GM23248 (cell line): Measurements from ENCODE around the gene DLD. TPM values are rescaled to one million over a fixed set of nuclear protein-coding genes. Genes with fewer than 3 reads are reported as not detected.
"Not testable (repeated sequence)": the region's sequence is repeated elsewhere in the genome, so short reads cannot be mapped to it uniquely, and the experiment has no call there.

Experiments used
- DNase-seq: peaks from one replicate; pipeline ENCODE4 v3.0.0-alpha.2; 2015
- H2AFZ ChIP-seq: fragments of 200-600 bp; sonication (generic); 2 replicates; pipeline ENCODE4 v1.6.1; 2016; ENCODE audit warnings: antibody characterized with exemption
- H3F3A ChIP-seq: fragments of 200-600 bp; sonication (generic); 2 replicates; pipeline ENCODE4 v1.6.1; 2016; ENCODE audit warnings: mild to moderate bottlenecking, antibody characterized with exemption, mixed run types; ENCODE audit not compliant: insufficient read depth
- H3K27ac ChIP-seq: fragments of 200-600 bp; sonication (generic); 2 replicates; pipeline ENCODE4 v1.5.1; 2016; ENCODE audit warnings: mild to moderate bottlenecking
- H3K27me3 ChIP-seq: fragments of 200-600 bp; sonication (generic); replicated peaks from 2 replicates; pipeline ENCODE4 v1.6.1; 2016; ENCODE audit warnings: mild to moderate bottlenecking; ENCODE audit not compliant: insufficient read depth
- H3K36me3 ChIP-seq: fragments of 200-600 bp; sonication (generic); 2 replicates; pipeline ENCODE4 v1.6.1; 2016; ENCODE audit warnings: low read depth, mild to moderate bottlenecking
- H3K4me1 ChIP-seq: fragments of 200-600 bp; sonication (generic); 2 replicates; pipeline ENCODE4 v1.6.1; 2016; ENCODE audit warnings: mild to moderate bottlenecking; ENCODE audit not compliant: insufficient read depth
- H3K4me2 ChIP-seq: fragments of 200-600 bp; sonication (generic); one replicate; pipeline ENCODE4 v1.6.1; 2016; ENCODE audit warnings: mild to moderate bottlenecking; ENCODE audit not compliant: unreplicated experiment
- H3K4me3 ChIP-seq: fragments of 200-600 bp; sonication (generic); 2 replicates; pipeline ENCODE4 v1.5.1; 2016; ENCODE audit warnings: mild to moderate bottlenecking
- H3K79me2 ChIP-seq: fragments of 200-600 bp; sonication (generic); 2 replicates; pipeline ENCODE4 v1.6.1; 2016; ENCODE audit warnings: mild to moderate bottlenecking; ENCODE audit not compliant: insufficient read depth
- H3K9ac ChIP-seq: fragments of 200-600 bp; sonication (generic); 2 replicates; pipeline ENCODE4 v1.6.1; 2016; ENCODE audit warnings: mild to moderate bottlenecking
- H3K9me2 ChIP-seq: fragments of 200-600 bp; sonication (generic); 2 replicates; pipeline ENCODE4 v1.6.1; 2016; ENCODE audit warnings: mixed run types, mild to moderate bottlenecking, moderate library complexity; ENCODE audit not compliant: insufficient read depth
- H3K9me3 ChIP-seq: fragments of 200-600 bp; sonication (generic); one replicate; pipeline ENCODE4 v1.6.1; 2017; ENCODE audit warnings: low read depth
- H4K20me1 ChIP-seq: fragments of 200-600 bp; sonication (generic); 2 replicates; pipeline ENCODE4 v1.6.0; 2016; ENCODE audit not compliant: insufficient read depth
- EZH2 ChIP-seq: fragments of 200-600 bp; sonication (generic); IDR thresholded peaks from 2 replicates; pipeline ENCODE4 v1.6.1; 2018; ENCODE audit warnings: antibody characterized with exemption, mild to moderate bottlenecking; ENCODE audit not compliant: insufficient read depth, poor library complexity, severe bottlenecking
- EZH2phosphoT487 ChIP-seq: fragments of 200-600 bp; sonication (generic); IDR thresholded peaks from 2 replicates; pipeline ENCODE4 v1.6.1; 2018; ENCODE audit warnings: antibody characterized with exemption, moderate library complexity, mild to moderate bottlenecking, low read depth; ENCODE audit not compliant: insufficient read depth
- whole genome bisulfite sequencing, 2 experiments: methylation state at CpG; one replicate each; pipeline ENCODE4 v1.1.6; 2015 to 2017; ENCODE audit warnings: low lambda C conversion rate in 2 of 2, low coverage in 1 of 2; ENCODE audit errors: missing lambda C conversion rate in 2 of 2; 5-methylcytosine and 5-hydroxymethylcytosine counted together
- in situ Hi-C: fragments of 300-500 bp; cut with MboI; formaldehyde crosslinking; loops from 2 replicates; pipeline ENCODE4 v1.15.0; 2020
- polyA plus RNA-seq: library from polyadenylated mRNA; unstranded; fragments of >200 nt; fragmentation: Nextera tagmentation; extraction: Ambion mirVana; gene quantifications from 2 replicates; pipeline ENCODE4 v1.2.1, GENCODE V29; 2016
- total RNA-seq: library from RNA; depleted of rRNA; stranded (reverse); fragments of >200 nt; shearing (Covaris generic); gene quantifications from 2 replicates; pipeline ENCODE4 v1.2.3, GENCODE V29; 2014

DLD gene
- total and polyA plus RNA-seq, 2 experiments from 2014 or later: 80.1 to 97.1 TPM

DNA sequence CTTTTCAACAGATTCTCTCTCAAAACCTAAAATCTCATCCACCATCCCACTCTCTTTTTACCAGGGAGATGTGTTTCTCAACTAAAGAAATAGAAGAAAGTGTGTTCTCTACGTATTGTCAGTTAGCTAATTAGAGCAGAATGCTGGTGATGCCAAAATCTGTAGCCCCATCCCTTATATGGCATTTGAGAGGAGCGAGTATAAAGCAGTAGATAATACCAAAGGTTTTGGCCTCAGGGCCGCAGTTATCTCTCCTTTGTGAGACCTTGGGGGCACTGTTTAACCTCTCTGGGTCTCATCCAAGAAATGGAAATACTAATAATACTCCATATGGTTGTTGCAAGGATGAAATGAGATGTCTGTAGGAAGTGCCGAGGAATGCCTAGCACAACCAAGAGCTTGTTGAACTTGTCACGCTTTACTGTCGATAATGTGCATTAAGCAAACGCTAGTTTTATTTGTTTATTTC is 456 bp upstream of the DLD start:
- Histone ChIP-seq H3K27me3 (0 out of 2 replicates have a peak, but pooled peaks cover 5% of the 10 kb centered on the region), H3K4me2 (peak overlapping the region; percentile 82), H4K20me1 (no peaks in the 10 kb centered on the region; the same call in 1 of the 2 replicates), H3K79me2 (peaks cover 43% of the 10 kb centered on the region), H3K9ac (peak overlapping the region; percentile 90), H2AFZ (peak overlapping the region; percentile 97), H3F3A (0 out of 2 replicates have a peak, but pooled peaks cover 10% of the 10 kb centered on the region), H3K9me3 (no peaks in the 10 kb centered on the region), H3K4me1 (peaks cover 29% of the 10 kb centered on the region), H3K36me3 (peaks cover 9% of the 10 kb centered on the region; the same call in 1 of the 2 replicates), H3K27ac (peak overlapping the region; percentile 86), H3K9me2 (no peaks in the 10 kb centered on the region), H3K4me3 (peak overlapping the region; percentile 85)
- in situ Hi-C loops: no loop called here
- WGBS, 2 experiments: 1 to 2% methylated on average over 7 of the region's 7 CpGs
- TF ChIP-seq EZH2: no peak
- no peak for TF ChIP-seq EZH2phosphoT487
- DNase-seq: no peak

DNA sequence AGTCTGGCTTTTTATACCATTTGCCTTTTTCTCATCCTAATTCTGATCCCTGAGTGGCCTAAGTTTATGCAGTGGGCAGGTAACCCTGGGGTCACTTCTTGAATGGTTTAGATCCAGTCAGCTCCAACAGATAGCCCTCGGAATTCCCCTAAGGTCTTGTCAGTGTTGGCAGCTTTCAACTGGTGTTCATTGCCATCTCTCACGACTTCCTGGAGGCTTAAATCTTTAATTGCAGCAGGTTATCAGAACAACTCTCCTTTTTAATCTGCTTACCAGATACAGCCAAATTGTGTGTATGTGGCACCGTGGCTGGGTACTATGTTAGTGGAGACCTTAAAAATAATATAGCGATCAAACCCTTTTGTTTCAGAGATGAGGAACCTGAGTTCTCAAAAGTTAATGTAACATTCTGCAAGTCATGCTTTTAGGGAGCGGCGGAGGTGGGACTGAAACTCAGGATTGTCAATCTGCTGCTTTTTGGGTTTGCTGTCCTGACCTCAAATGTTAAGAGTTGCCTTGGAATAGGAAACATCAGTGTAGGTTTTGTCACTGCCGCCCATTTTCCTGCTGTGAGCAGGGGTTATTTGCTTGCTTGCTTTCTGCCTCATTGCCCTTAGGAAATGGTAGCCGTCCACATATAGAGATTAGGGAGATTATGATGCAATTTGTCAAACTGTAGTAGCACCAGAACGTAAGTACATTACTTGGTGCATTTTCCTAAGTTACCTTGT is 818 bp downstream of the DLD start:
- H3K36me3 ChIP-seq: peaks cover 13% of the 10 kb centered on the region; the same call in 1 of the 2 replicates
- H3K4me2 ChIP-seq: peak overlapping the region; percentile 82
- no peaks in the 10 kb centered on the region; the same call in 1 of the 2 replicates for H4K20me1 ChIP-seq
- H3K9ac ChIP-seq: peak overlapping the region; percentile 90
- peak overlapping the region; percentile 86 for H3K27ac ChIP-seq
- H3K27me3 ChIP-seq: no peaks in the 10 kb centered on the region
- H3K9me3 ChIP-seq: no peaks in the 10 kb centered on the region
- peak overlapping the region; percentile 97 for H2AFZ ChIP-seq
- in situ Hi-C loops: no loop called here
- no peak for TF ChIP-seq EZH2
- TF ChIP-seq EZH2phosphoT487: no peak
- H3F3A ChIP-seq: 0 out of 2 replicates have a peak, but pooled peaks cover 10% of the 10 kb centered on the region
- peak overlapping the region; percentile 85 for H3K4me3 ChIP-seq
- 46 to 49% methylated on average over 9 of the region's 9 CpGs for WGBS, 2 experiments
- H3K4me1 ChIP-seq: peaks cover 29% of the 10 kb centered on the region
- H3K9me2 ChIP-seq: no peaks in the 10 kb centered on the region
- H3K79me2 ChIP-seq: peaks cover 56% of the 10 kb centered on the region
- peak; percentile 68 for DNase-seq

DNA sequence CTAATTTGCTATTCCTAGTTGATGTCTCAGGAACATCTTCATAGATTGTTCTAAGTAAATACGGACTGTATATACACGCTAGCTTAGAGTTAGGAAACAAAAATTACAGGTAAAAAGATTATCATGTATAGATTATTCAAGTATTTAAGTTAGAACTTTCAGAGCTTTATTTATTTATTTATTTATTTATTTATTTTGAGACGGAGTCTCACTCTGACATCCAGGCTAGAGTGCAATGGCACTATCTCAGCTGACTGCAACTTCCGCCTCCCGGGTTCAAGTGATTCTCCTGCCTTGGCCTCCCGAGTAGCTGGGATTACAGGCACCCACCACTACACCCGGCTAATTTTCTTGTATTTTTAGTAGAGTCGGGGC is 1.4 kb downstream of the DLD start:
- 89 to 92% methylated on average over 8 of the region's 8 CpGs for WGBS, 2 experiments
- H3K9me3 ChIP-seq, in situ Hi-C loops, H4K20me1 ChIP-seq, H3K9me2 ChIP-seq, H3K27me3 ChIP-seq, DNase-seq: not testable (repeated sequence)
- peak overlapping the region; percentile 82 for H3K4me2 ChIP-seq
- peaks cover 62% of the 10 kb centered on the region for H3K79me2 ChIP-seq
- H2AFZ ChIP-seq: 0 out of 2 replicates have a peak overlapping the region, but pooled peaks have one; percentile 97
- peak overlapping the region; percentile 85 for H3K4me3 ChIP-seq
- H3K27ac ChIP-seq: peak overlapping the region; percentile 86; the same call in 1 of the 2 replicates
- peaks cover 29% of the 10 kb centered on the region for H3K4me1 ChIP-seq
- H3F3A ChIP-seq: 0 out of 2 replicates have a peak, but pooled peaks cover 10% of the 10 kb centered on the region
- peaks cover 13% of the 10 kb centered on the region; the same call in 1 of the 2 replicates for H3K36me3 ChIP-seq
- peak overlapping the region; percentile 90 for H3K9ac ChIP-seq

DNA sequence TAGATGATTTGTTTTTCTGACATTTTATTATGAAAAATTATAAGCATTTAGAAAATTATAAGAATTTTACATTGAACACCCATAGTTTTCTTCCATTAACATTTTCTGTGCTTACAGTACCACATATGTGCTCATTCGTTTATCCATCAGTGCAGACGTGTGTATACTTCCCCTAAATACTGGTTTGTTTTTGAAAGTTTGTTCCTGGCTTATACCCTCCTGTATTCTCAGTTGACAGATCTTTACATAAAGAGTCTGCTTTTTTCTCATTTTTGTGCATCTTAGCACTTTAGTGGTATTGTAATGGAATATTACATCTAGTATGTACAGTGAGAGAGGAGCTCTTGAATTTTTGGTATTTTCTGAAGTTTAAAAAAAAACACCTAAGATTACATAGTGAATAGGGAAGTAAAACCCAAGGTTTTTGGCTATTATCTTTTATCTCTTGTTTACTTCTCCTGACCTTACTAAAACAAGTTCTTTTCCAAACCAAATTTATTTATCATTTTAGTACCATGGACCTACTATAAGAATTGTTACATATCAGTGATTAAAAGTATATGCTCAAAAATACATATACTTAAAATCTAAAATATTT is 8.1 kb downstream of the DLD start:
- H3K9ac ChIP-seq: no peak overlapping the region
- no peaks in the 10 kb centered on the region for H3K9me3 ChIP-seq
- H3K27ac ChIP-seq: no peak overlapping the region
- 97 to 100% methylated on average over 2 of the region's 2 CpGs for WGBS, 2 experiments
- no peaks in the 10 kb centered on the region for H3K9me2 ChIP-seq
- H3K4me1 ChIP-seq: peaks cover 17% of the 10 kb centered on the region
- H2AFZ ChIP-seq: no peak overlapping the region
- in situ Hi-C loops: no loop called here
- DNase-seq: no peak
- no peaks in the 10 kb centered on the region; the same call in 1 of the 2 replicates for H4K20me1 ChIP-seq
- H3K4me2 ChIP-seq: no peak overlapping the region
- peaks cover 100% of the 10 kb centered on the region for H3K79me2 ChIP-seq
- H3F3A ChIP-seq: peaks cover 10% of the 10 kb centered on the region; the same call in 1 of the 2 replicates
- TF ChIP-seq EZH2 (no peak), EZH2phosphoT487 (no peak)
- no peaks in the 10 kb centered on the region for H3K27me3 ChIP-seq
- H3K36me3 ChIP-seq: peaks cover 33% of the 10 kb centered on the region
- H3K4me3 ChIP-seq: no peak overlapping the region
